Stimulated activated CD8-positive, alpha-beta memory T cell treated with anti-CD3 and anti-CD28 coated beads, Interleukin-2, amount 100 ng/mL, for 48 hours (primary cell): ENCODE data around the gene TMCC1.
"Not testable (repeated sequence)": the region's sequence is repeated elsewhere in the genome, so short reads cannot be mapped to it uniquely, and the experiment has no call there.

Source experiments
- DNase-seq, 2 donors: peaks; one replicate each; pipeline ENCODE4 v3.0.0-alpha.2; 2020; ENCODE audit warnings: low read depth in 2 of 2

Gene TMCC1

GRCh38 chr3:129892857-129893580 lies 492 bp downstream of the TMCC1 start:
- DNase-seq, result peak; percentile 48 to 66

- peak in 1 of 2 donors; percentile 5 for DNase-seq
These were observed 1.0 kb downstream of the TMCC1 start for GRCh38 chr3:129892486-129892856.

- no peak for DNase-seq
These were observed 2.6 kb downstream of the TMCC1 start for GRCh38 chr3:129890891-129891290.

- no peak for DNase-seq
These were observed 3.4 kb downstream of the TMCC1 start for GRCh38 chr3:129890125-129890524.

- DNase-seq, result no peak
These were observed 4.7 kb downstream of the TMCC1 start for GRCh38 chr3:129888771-129889170.

GRCh38 chr3:129881261-129881660 lies 12.2 kb downstream of the TMCC1 start:
- DNase-seq, result no peak

- no peak for DNase-seq
These were observed 15.2 kb downstream of the TMCC1 start for GRCh38 chr3:129878355-129878754.

GRCh38 chr3:129874479-129874878 lies 19.0 kb downstream of the TMCC1 start:
- not testable (repeated sequence) for DNase-seq

- DNase-seq, result no peak
These were observed 24.6 kb downstream of the TMCC1 start for GRCh38 chr3:129868912-129869311.

GRCh38 chr3:129867506-129868124 lies 25.9 kb downstream of the TMCC1 start:
- no peak for DNase-seq

- DNase-seq, result no peak
These were observed 27.7 kb downstream of the TMCC1 start for GRCh38 chr3:129865806-129866205.

- no peak for DNase-seq
These were observed 29.0 kb downstream of the TMCC1 start for GRCh38 chr3:129864519-129864918.

GRCh38 chr3:129859272-129859671 lies 34.2 kb downstream of the TMCC1 start:
- no peak for DNase-seq

GRCh38 chr3:129857899-129858298 lies 35.6 kb downstream of the TMCC1 start:
- DNase-seq, result no peak

GRCh38 chr3:129856790-129857189 lies 36.7 kb downstream of the TMCC1 start:
- not testable (repeated sequence) for DNase-seq

GRCh38 chr3:129855832-129856419 lies 37.6 kb downstream of the TMCC1 start:
- DNase-seq, result no peak

GRCh38 chr3:129855170-129855831 lies 38.2 kb downstream of the TMCC1 start:
- DNase-seq, result no peak

GRCh38 chr3:129854460-129854859 lies 39.1 kb downstream of the TMCC1 start:
- DNase-seq, result no peak

- DNase-seq, result no peak
These were observed 47.6 kb downstream of the TMCC1 start for GRCh38 chr3:129845956-129846355.

GRCh38 chr3:129840707-129841360 lies 52.7 kb downstream of the TMCC1 start:
- DNase-seq, result no peak

- DNase-seq, result no peak
These were observed 55.4 kb downstream of the TMCC1 start for GRCh38 chr3:129838086-129838485.

- DNase-seq, result no peak
These were observed 56.4 kb downstream of the TMCC1 start for GRCh38 chr3:129837065-129837642.
